ENCODE data around the gene SNN.
A peak's percentile ranks its signal among the peaks of the same experiment; 100 is the strongest.

Gene SNN

GRCh38 chr16:11668623-11669379 is 546 bp downstream of the SNN start:
- peak; percentile 21 for DNase-seq

- no peak for DNase-seq
These were observed 1.3 kb downstream of the SNN start for GRCh38 chr16:11669380-11670146.

GRCh38 chr16:11670171-11671131 is 2.2 kb downstream of the SNN start:
- no peak for DNase-seq

- no peak for DNase-seq
These were observed 3.0 kb downstream of the SNN start for GRCh38 chr16:11671271-11671670.

- no peak for DNase-seq
These were observed 3.4 kb downstream of the SNN start for GRCh38 chr16:11671676-11672075.

- no peak for DNase-seq
These were observed 4.2 kb downstream of the SNN start for GRCh38 chr16:11672206-11673090.

- no peak for DNase-seq
These were observed 5.1 kb downstream of the SNN start for GRCh38 chr16:11673091-11674000.

GRCh38 chr16:11674001-11674817 is 6.0 kb downstream of the SNN start:
- DNase-seq = no peak

- DNase-seq = no peak
These were observed 6.7 kb downstream of the SNN start for GRCh38 chr16:11674818-11675560.

GRCh38 chr16:11675561-11676511 is 7.6 kb downstream of the SNN start:
- DNase-seq = no peak

- DNase-seq = no peak
These were observed 8.5 kb downstream of the SNN start for GRCh38 chr16:11676799-11677198.

- DNase-seq = no peak
These were observed 9.2 kb downstream of the SNN start for GRCh38 chr16:11677451-11677951.

GRCh38 chr16:11677959-11678881 is 10.0 kb downstream of the SNN start:
- DNase-seq = no peak

- DNase-seq = no peak
These were observed 11.0 kb downstream of the SNN start for GRCh38 chr16:11679250-11679649.

- no peak for DNase-seq
These were observed 12.0 kb downstream of the SNN start for GRCh38 chr16:11679941-11680911.

- DNase-seq = no peak
These were observed 13.3 kb downstream of the SNN start for GRCh38 chr16:11681556-11681955.
